ENCODE data around the gene PHC2.

The PHC2 gene

DNA sequence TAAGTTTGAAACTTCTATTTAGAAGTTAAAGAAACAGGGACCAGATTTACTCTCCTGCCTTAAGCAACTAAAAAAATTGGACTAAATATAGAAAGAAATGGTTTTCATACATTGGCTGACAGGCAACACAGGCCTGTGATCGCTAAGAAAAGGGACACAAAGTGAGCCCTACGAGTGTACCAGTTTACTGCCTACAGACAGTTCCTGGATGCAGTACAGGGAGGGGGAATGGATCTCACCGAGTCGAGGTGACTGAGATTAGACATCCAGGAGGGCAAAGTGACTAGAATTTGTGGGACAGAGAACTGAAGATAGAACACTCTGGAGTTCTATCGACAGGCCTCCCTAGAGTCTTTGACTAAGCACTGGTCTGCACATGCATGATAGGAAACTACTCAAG lies 16.0 kb downstream of the PHC2 start:
- DNase-seq: no peak

DNA sequence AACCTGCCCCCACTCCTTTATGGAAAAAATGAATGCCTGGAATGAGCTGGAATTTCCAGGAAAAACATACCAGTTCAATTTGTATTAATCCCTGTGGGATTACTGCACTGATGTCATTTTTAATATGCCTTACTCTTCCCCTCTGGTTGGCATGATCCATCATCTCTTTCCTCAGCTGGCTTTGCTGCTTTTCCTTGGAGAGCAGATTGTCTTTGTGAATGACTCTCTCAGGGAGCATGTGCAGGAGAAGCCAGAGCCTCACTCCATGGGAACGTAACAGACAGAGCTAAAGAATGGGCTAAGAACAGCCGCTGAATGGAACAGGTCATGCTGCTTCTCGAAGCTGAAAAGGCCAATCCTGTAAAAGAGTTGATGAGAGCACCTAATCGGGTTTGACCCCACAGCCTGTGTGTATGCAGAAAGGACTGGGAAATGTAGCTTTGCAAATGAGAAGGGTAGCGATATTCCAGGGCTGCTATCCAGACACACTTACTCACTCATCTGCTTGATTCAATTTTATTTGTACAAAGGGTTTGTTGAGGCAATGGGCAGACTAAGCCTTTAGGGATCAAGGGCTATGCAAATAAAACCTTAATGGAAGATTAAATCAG lies 20.7 kb downstream of the PHC2 start:
- DNase-seq: no peak

DNA sequence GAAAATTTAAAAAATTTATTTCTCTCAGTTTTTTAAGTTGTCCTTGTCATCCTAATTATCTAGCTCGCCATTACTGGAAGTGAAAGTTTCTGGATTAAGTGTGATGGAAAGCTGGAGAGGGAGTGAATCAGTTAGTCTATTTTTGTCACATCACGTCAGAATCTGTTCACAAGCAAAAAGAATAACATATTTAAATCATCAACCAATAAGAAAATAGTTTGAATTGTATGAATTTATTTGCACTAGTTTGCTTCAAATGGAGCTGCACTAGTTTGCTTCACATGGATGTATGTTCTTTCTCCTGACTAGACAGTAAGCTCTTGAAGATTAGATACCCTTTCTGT lies 22.8 kb downstream of the PHC2 start:
- DNase-seq: no peak

DNA sequence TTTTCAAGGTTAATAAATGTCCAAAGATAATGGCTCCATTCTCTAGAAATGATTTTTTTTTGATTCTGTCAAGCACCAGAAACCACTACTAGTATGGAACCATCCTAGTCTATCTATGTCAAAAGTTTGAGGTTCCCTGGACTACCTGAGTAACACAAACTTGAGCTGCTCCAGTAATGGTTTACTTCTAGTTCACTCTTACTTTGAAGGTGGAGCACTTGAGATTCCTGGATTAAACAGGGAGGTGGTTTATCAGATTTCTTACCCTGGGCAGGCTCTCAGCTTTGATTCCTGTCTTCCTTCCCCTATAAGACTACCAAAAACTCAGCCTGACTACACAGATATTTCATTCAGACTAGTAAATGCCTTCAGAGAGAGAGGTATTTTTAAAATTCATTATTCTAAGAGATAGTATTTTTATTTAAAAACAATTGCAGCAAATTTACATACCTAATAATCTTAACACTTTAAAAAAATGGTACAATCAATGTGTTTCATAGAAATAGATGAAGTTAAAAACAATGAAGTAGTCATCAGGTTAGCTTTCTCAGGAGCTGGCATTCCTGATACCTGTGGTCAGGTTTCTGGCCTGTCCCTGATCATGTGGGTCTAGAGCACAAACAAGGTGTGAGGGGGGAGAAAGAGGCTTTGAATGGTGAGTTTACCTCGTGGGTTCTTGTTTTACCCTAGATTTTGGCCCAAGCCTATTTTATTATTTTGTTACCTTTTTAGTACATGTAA lies 23.4 kb downstream of the PHC2 start:
- DNase-seq: no peak

DNA sequence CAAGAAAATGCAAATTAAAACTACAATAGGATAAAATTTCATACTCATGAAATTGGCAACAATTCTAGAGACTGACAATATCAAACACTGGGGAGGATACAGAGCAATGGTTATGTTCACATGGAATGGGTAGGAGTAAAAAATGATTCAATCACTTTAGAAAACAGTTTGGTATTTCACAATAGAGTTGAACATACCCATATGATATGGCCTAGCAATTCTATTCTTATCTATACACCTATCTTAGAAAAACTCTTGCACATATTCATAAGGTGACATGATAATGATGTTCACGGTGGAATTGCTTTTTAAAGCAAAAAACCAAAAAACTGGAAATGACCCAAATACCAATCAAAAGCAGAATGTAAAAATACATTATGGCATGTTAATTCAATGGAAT lies 28.7 kb downstream of the PHC2 start:
- no peak for DNase-seq

DNA sequence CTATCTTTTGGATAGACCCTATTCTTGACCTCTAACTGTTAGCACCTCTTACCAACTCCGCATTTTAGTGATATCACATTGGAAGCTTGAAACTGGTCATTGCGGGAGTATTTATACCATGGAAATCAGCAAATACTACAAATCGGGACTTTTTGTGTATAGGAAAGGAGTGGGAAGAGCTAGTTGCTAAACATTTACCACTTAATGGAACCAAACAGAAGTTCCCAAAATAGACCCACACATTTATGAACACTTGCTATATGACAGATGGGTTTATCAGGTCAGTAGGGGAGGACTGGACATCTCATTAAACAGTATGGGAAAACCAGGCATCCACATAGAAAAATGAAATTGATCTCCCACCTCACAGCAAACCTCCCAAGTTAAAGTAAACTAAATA lies 29.4 kb downstream of the PHC2 start:
- DNase-seq: no peak

DNA sequence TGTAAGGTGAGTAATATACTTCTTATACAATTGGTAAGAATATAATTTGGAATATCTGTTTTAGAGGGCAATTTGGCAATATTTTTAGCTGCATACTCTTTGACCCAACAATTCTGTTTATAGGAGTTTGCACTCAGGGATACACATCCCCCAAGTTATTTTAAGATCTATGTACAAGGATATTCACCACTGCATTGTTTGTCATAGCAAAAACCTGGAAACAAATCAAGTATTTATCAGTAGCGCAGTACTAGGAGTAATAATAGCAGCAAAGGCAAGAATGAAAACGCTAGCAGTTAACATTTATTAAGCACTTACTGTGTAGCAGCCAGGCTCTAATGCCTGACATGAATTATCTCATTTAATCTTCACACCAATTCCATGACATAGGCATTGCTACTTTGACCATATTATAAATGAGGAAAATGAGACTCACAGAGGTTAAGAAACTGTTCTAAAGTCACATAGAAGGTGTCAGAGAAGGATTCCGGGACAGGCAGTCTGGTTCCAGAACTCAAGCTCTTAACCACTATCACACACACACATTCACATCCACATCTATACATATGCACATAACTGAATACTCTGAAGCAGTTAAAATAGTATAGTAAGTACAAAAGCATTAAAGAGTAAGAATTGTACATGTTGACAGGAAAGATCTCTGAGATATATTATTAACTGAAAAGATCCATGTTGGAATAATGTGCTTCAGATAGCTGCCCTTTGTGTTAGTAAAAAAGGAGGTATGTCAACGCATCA lies 30.6 kb downstream of the PHC2 start:
- DNase-seq: no peak

DNA sequence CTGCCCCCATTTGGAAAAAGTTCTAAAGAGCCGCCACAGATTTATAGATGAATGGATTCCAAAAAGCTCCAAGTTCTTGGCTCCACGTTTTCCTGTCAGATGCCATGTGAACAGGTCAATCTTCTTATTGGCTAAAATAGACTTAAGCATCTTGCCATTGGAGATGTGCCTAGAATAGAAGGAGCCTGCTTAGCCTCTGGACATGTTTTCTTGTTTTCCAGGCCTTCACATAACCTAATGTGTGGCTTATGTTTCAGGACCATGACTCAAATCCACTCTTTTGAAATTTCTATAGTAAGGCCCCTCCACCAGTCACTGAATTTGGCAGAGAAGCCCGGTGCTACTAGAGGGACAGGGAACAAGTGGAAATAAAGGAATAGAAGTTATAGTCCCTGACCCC lies 31.5 kb downstream of the PHC2 start:
- DNase-seq: no peak

DNA sequence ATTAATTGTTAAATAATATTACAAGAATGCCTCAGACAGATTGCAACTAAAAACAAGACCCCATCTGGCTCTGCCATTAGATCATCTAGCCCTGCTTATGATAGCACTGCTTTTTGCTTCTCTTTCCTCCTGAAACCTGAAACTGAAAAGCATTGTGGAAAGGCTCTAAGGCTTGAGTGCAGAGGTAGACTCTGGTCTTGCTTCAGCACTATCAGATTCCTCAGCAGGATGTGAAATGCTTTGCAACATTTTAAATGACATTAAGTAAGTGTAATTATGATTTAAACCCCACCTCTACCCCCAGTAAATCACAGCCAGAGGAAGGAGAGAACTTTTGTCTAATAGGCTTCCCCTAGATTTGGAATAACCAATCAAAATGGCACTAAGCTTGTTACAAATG lies 32.9 kb downstream of the PHC2 start:
- DNase-seq: no peak

DNA sequence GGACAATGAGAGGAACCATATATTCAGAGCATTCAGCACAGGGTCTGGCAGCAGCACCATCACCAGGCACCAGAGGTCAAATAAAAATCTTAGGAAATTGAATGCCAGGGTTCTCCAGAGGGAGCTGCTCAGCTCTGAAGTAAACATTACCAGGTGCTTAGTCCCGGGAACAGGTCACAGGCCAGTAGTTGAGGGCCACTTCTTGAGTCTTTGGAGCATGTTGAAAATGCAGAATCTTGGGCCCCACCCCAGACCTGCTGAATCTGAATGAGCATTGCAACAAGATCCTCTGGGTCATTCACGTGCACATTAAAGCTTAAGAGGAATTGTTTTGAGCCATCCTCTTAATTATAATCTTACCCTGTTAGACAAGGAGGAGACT lies 33.8 kb downstream of the PHC2 start:
- DNase-seq: no peak

DNA sequence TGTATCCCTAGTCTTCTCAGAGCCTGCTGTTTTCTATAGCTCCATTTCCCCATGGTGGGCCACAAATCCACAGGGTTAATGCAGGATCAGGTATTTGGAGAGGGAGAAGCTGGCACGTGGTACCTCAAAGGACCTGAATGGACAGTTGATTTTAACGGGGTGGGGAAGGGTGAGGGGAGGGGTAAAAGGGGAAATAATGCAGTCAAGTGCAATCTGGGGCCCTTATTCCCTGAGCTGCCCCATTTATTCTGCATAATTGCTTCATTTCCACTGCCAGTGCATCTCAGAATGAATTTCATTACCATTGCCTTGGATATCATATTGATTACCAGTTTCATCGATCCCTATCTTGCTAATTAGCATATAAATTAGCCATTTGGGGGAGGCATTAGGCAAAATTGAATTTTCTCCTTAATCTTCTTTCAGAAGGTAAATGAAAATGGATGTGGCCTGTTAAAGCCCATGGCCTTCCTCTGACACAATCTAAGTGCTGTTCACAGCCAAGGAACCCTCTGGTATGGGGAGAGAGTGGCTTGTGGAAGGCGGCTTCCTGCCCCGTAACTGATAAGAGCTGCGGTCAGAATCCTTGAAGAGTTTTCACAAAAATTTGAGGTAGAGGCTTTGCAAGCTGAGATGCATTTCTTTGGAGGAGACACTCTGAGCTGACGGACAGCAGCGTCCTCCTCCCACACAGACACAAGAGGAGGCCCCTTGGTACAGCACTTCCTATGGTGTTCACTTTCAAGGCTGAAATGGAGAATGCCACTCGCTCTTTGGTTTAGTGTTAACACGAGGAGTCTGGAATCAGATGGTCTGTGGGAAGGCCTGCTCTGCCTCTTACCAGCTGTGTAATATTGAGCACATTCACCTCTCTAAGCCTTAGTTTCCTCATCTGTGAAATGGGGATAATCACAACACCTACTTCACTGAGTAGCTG lies 34.4 kb downstream of the PHC2 start:
- DNase-seq: no peak

DNA sequence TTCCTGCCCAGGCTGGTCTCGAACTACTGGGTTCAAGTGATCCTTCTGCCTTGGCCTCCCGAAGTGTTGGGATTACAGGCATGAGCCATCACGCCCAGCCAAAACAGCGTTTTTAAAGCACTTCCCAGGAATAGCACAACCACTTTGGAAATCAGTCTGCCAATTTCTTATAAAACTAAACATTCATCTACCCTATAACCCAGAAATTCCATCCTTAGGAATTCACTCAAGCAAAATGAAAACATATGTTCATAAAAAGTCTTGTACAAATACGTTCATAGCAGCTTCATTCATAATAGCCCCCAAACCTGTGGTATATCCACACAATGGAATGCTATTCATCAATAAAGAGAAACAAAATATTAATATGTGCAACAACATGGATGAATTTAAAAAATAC lies 36.1 kb downstream of the PHC2 start:
- no peak for DNase-seq

DNA sequence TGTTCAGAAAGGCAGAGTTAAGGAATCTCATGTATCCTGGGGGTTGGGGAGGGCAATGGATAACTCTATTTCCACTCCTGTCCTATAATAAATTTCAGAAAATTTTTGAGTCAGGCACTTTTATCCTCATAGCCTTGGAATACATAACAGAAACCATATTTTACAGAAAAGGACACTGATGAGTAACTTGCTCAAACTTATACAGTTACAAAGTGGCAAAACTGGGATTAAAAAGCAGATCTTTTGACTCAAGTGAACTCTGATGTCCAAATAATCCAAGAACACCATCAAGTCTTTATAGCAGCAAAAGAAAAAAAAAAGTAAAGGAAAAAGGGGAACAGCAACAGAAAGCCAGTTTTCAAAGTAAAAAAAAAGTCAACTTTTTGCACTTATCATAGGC lies 36.9 kb downstream of the PHC2 start:
- DNase-seq: no peak

DNA sequence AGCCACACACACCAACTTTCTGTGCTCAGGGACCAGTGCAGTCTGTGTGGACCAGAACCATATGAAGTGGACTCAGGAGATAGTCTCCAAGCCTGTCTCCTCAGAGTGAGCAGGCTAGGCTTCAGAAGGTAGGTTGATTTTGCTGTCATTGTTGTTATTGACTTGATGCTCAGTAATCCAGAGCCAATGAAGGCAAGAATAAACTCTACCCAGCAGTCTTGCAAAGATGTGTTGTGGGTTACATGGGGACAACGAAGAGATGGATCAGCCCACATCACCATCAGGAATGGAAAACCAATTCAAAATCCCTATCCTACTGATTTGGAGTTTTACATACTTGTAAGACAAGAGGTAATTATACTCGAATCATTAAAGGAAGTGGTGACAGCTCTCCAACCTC lies 37.4 kb downstream of the PHC2 start:
- DNase-seq: no peak

DNA sequence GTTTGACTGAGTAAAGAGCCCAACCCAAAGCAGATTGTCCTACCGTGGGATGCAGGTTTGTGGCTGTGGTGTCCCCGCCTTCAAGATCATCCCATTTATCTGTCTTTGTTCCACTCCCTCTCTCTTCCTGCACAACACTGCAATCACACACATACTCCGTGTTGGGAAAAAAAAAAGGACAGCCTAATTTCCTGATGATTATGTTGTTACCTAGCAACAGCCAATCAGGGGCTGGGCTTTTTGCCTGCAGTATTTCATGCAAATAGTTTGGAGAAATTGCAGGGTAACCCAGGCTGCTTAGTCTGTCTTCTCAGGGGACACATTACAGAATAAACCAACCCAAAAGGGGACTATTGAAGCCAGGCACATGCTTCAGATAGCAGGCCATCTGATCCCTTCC lies 38.3 kb downstream of the PHC2 start:
- no peak for DNase-seq

DNA sequence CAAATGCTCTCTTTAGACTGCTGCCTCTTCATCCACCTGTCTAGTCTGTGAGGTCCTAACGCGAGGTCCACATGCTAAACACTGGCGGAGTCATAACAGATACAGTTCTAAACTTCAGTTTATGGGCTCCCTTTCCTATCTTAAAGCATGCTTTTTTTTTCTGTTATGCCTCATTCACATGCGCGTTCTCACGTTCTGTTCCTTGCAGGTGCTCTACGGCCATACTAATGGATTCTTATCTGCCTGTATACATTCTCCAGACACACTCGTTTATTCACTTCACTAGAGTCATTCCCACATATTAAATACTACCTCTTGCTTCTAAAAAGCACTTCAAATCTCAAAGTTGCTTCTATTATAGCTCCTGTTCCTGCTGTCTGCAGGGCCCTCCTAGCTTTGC lies 38.7 kb downstream of the PHC2 start:
- no peak for DNase-seq

DNA sequence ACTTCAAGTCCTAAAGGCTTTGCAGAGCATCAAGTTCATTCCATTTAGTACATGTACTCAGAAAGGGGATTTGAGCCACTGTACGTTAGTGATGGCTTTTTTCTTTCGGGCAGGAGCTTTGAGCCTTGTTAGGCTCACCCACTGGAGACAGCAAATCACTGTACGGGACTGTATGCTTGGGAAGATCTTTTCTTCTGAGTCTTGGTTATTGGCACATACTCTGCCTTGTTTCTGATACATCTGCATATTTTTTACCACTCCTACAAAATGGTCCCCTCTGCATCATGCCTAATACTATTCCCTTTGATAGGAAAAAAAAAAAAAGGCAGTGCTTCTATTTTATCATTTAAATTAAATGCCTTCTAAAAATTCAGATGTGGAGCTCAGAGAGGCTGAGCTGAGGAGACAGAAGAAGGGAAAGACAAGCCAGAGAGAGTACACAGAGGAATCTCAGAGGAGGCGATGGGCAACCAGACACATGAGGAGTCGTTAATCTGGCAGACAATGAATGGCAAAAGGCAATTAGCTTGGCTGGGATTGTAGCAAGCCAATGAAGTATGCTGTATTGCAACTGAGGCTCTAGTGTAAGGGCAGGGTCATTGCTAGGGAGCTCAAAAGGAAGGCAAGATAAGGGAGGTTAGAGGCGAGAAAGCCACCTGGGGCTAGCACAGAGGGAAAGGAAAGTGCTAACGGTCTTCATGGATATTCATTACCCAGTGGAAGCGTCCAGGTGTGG lies 39.4 kb downstream of the PHC2 start:
- no peak for DNase-seq

DNA sequence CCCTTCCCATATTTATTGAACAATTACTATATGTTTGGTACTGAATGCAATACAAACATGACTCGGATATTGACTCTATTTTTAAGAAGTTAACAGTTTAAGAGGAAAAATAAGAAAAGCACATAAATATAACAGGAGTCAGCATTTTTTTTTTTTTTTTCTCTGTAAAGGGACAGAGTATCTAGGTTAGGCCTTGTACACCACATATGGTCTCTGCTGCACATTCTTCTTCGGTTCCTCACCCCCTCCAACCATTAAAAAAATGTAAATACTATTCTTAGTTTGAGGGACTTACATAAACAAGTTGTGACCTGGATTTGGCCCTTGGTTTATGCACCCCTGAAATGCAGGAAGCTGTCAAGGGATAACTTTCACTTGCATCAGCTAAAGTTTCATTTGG lies 40.4 kb downstream of the PHC2 start:
- DNase-seq: no peak

DNA sequence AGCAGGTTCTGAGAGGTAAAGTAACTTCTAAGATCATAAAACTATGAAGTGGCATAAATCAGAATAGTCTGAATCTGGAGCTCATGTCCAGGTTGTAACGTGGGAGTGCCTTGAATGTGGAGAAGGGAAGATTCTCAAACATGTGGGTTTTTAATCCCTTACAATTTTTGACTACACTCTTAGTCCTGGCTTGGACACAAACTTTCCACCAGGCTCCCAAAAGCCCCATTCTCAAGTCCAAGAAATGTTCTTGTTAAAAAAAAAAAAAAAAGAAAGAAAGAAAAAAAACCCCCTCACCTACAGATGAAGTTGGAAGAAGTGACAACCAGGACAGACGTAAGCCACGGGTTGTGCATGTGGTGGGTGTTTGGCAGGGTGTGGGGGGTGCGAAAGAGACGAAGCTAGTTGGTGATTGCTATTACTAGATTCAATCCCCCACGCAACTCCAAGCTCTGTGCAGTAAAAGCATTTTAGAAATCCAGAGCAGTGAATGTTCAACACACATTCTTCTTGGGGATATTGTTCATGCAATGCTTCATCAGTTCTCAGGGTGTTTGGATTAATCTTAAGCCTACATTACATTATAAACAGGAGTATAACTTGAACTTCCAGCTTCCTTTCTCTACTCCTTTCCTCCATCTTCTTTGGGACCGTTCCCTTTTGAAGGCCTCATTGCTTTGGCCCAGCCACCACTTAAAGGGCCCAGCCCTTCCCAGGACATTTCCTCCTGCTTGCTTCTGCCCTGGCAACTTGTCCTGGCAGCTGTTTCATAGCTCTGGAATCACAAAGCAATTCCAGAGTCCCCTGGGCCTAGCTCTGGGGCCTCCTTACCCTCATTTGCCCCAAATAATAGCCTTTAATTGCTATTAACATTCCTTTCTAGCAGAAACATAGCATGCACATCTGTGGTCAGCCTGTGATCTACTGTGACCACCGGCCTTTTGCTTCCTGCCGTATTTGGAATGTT lies 41.8 kb downstream of the PHC2 start:
- no peak for DNase-seq

DNA sequence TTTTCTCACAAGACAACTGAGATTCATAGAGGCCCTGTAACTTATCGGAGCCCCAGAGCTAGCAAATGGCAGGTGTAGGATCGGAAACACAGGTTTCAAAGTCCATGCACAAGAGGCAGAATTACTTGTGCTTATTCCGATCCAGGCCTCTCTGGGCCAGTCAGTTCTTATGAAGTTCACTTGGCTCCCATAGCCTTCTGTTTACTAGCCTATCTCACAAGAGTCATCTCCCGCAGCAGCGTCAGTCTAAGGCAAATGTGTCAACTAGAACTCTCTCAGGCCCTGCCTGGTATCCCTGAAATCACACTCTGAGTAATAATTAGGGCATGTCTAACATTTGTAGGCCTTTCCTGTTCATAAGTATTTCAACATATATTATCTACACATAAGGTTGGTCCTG lies 43.3 kb downstream of the PHC2 start:
- DNase-seq: no peak

DNA sequence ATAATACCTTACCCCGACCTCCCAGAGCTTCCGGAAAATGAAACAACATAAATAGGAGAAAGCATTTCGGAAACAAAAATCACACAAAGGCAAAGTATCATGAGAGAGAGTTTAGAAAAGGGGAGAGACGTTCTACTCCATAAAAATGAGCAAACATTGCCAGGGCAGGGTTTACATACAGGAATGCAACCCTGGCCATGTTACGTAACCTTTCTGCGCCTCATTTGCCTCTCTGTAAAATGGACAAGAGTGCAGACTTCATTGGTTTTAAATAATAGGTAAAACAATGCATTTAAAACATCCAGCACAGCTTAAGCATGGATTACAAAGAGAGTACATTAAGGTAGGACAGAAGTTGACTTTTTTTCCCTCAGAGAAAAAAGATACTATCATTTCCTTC lies 45.6 kb downstream of the PHC2 start:
- DNase-seq: no peak
